ENCODE results near the gene SLC9A5. TPM values are rescaled to one million over a fixed set of nuclear protein-coding genes. Genes with fewer than 3 reads are reported as not detected.

The SLC9A5 gene
- polyA plus RNA-seq, 2 of the 4 experiments (the other 2 are of a cell fraction): 0.83 to 2.5 TPM

GRCh38 chr16:67275321-67275720 is 26.5 kb downstream of the SLC9A5 start:
- Histone ChIP-seq H3K4me2 (no peak overlapping the region), H3K9me3 (no peaks in the 10 kb centered on the region), H3K4me1 (peaks cover 31% of the 10 kb centered on the region), H3K4me3 (no peak overlapping the region), H3K27ac (no peak overlapping the region)
- FAIRE-seq (no peak), ATAC-seq (no peak), DNase-seq (ENCODE audit: low read depth in 1 of 2, low spot score in 1 of 2) (no peak)
- WGBS (ENCODE audit: missing lambda C conversion rate): 83% methylated on average over 2 of the region's 2 CpGs
- TF ChIP-seq HEYL (CRISPR knock-in tag; IDR thresholded peaks at IDR 0.05) (no peak), MAX (IDR thresholded peaks at IDR 0.05) (no peak), E2F6 (IDR thresholded peaks at IDR 0.05; ENCODE audit: borderline replicate concordance, low read depth) (no peak), HOXA7 (CRISPR knock-in tag; IDR thresholded peaks at IDR 0.05) (no peak), TP53 (CRISPR knock-in tag; IDR thresholded peaks at IDR 0.05) (no peak), RFX5 (IDR thresholded peaks at IDR 0.05) (no peak), SMC3 (IDR thresholded peaks at IDR 0.05) (no peak), HOXB13 (CRISPR knock-in tag; IDR thresholded peaks at IDR 0.05; ENCODE audit: low read depth) (no peak), FOSB (CRISPR knock-in tag; IDR thresholded peaks at IDR 0.05) (no peak), BHLHE40 (IDR thresholded peaks at IDR 0.05; ENCODE audit: low read depth, low read length) (no peak), EP300 (IDR thresholded peaks at IDR 0.05) (no peak), MAZ (IDR thresholded peaks at IDR 0.05; ENCODE audit: borderline replicate concordance, low read depth, low read length) (no peak), GATA3 (IDR thresholded peaks at IDR 0.05; ENCODE audit: borderline replicate concordance) (no peak), KDM5A (IDR thresholded peaks at IDR 0.05) (no peak)
- ChIA-PET CTCF (interaction anchor here (3.4 kb wide), 1 partner anchor 27 kb away, joined by 20 read pairs; the partner anchor contains the start of genes FHOD1 and SLC9A5), POLR2A (no interaction called here)

- Histone ChIP-seq H3K9me3 (no peaks in the 10 kb centered on the region), H3K4me1 (peaks cover 32% of the 10 kb centered on the region), H3K4me2 (peak overlapping the region; percentile 100), H3K27ac (peak overlapping the region; percentile 96 to 98), H3K4me3 (peak overlapping the region; percentile 80)
- peak; percentile 77 to 80 for DNase-seq (ENCODE audit: low read depth in 1 of 2, low spot score in 1 of 2)
- 58% methylated on average over 4 of the region's 4 CpGs for WGBS (ENCODE audit: missing lambda C conversion rate)
- CTCF ChIA-PET: interaction anchor here (1.0 to 3.6 kb wide), 17 partner anchors 8 to 300 kb away, joined by 3 to 26 read pairs (median 7); partner anchors contain the start of genes FHOD1 and SLC9A5
- TF ChIP-seq MAX (IDR thresholded peaks at IDR 0.05) (0 out of 2 replicates have a peak, but pooled peaks have one; percentile 32), JUN (IDR thresholded peaks at IDR 0.05) (peak in 1 of 2 experiments; percentile 50; a peak in 1 of 5 replicates), FOSL2 (IDR thresholded peaks at IDR 0.05) (no peak), FOSL2 (CRISPR knock-in tag; IDR thresholded peaks at IDR 0.05) (peak; percentile 58), PBX3 (IDR thresholded peaks at IDR 0.05) (no peak), TP53 (CRISPR knock-in tag; IDR thresholded peaks at IDR 0.05) (no peak), NFE2L2 (conservative IDR thresholded peaks at IDR 0.05; ENCODE audit: low read length) (no peak), HDAC2 (IDR thresholded peaks at IDR 0.05) (no peak), POLR2A (IDR thresholded peaks at IDR 0.05; ENCODE audit: low read length) (no peak), BHLHE40 (IDR thresholded peaks at IDR 0.05; ENCODE audit: low read depth, low read length) (no peak), MAFK (IDR thresholded peaks at IDR 0.05; ENCODE audit: partially characterized antibody) (peak; percentile 1), REST (IDR thresholded peaks at IDR 0.05) (no peak)
- FAIRE-seq: no peak
- ATAC-seq: peak; percentile 54 to 66
- POLR2A ChIA-PET: interaction anchor here (1.3 to 2.0 kb wide), 2 partner anchors 17 to 50 kb away, joined by 4 to 13 read pairs; partner anchors contain the start of gene TMEM208
These were observed 28.7 kb downstream of the SLC9A5 start for GRCh38 chr16:67277294-67277998.
